HG03159 (cell line): ENCODE measurements around the gene UGT1A8.
"Not testable (repeated sequence)": the region's sequence is repeated elsewhere in the genome, so short reads cannot be mapped to it uniquely, and the experiment has no call there.

Source experiments
- ATAC-seq: cut with Tn5 transposase; IDR thresholded peaks from one replicate; pipeline ENCODE4 v1.9.1; 2021; ENCODE audit warnings: mild to moderate bottlenecking, moderate library complexity; ENCODE audit not compliant: unreplicated experiment

Gene UGT1A8

GRCh38 chr2:233617476-233617875, at the start of gene UGT1A8:
TSS of gene UGT1A8 (plus strand) at chr2:233617633. CDS start at chr2:233617708, 75 bp downstream.
- not testable (repeated sequence) for ATAC-seq

GRCh38 chr2:233571001-233571400, 46.4 kb upstream of the UGT1A8 start:
- no peak for ATAC-seq

GRCh38 chr2:233571462-233571861, 46.0 kb upstream of the UGT1A8 start:
- no peak for ATAC-seq

- no peak for ATAC-seq
Measured at GRCh38 chr2:233572468-233572867, 45.0 kb upstream of the UGT1A8 start.

GRCh38 chr2:233577341-233577740, 40.1 kb upstream of the UGT1A8 start:
- not testable (repeated sequence) for ATAC-seq

- ATAC-seq: not testable (repeated sequence)
Measured at GRCh38 chr2:233583217-233583965, 34.0 kb upstream of the UGT1A8 start.

GRCh38 chr2:233584210-233584609, 33.2 kb upstream of the UGT1A8 start:
- ATAC-seq: no peak

GRCh38 chr2:233588400-233588799, 29.0 kb upstream of the UGT1A8 start:
- ATAC-seq: no peak

GRCh38 chr2:233592706-233593105, 24.7 kb upstream of the UGT1A8 start:
- ATAC-seq: not testable (repeated sequence)

GRCh38 chr2:233593201-233593600, 24.2 kb upstream of the UGT1A8 start:
- no peak for ATAC-seq

GRCh38 chr2:233597522-233597921, 19.9 kb upstream of the UGT1A8 start:
- no peak for ATAC-seq

- ATAC-seq: no peak
Measured at GRCh38 chr2:233598952-233599351, 18.5 kb upstream of the UGT1A8 start.

- ATAC-seq: no peak
Measured at GRCh38 chr2:233600386-233600785, 17.0 kb upstream of the UGT1A8 start.

- ATAC-seq: no peak
Measured at GRCh38 chr2:233602076-233602475, 15.4 kb upstream of the UGT1A8 start.

- no peak for ATAC-seq
Measured at GRCh38 chr2:233603520-233603919, 13.9 kb upstream of the UGT1A8 start.

GRCh38 chr2:233604826-233605225, 12.6 kb upstream of the UGT1A8 start:
- no peak for ATAC-seq

GRCh38 chr2:233605680-233606079, 11.8 kb upstream of the UGT1A8 start:
- ATAC-seq: no peak

GRCh38 chr2:233611284-233611683, 6.1 kb upstream of the UGT1A8 start:
- ATAC-seq: no peak

GRCh38 chr2:233620204-233620603, 2.8 kb downstream of the UGT1A8 start:
- ATAC-seq: no peak

- ATAC-seq: not testable (repeated sequence)
Measured at GRCh38 chr2:233621863-233622262, 4.4 kb downstream of the UGT1A8 start.

- ATAC-seq: no peak
Measured at GRCh38 chr2:233627331-233628025, 10.0 kb downstream of the UGT1A8 start.

GRCh38 chr2:233636306-233636705, 18.9 kb downstream of the UGT1A8 start, which contains the start of gene UGT1A10:
TSS of gene UGT1A10 (plus strand) at chr2:233636448. CDS start at chr2:233636523, 75 bp downstream.
- not testable (repeated sequence) for ATAC-seq
